Progenitor cell of endocrine pancreas (in vitro differentiated cells): ENCODE measurements around the gene TDRD1. TPM values are rescaled to one million over a fixed set of nuclear protein-coding genes. Genes with fewer than 3 reads are reported as not detected.

ENCODE experiments used
- DNase-seq: peaks from one replicate; pipeline ENCODE4 v3.0.0; 2021; ENCODE audit warnings: low spot score; ENCODE audit not compliant: unreplicated experiment
- H3K27ac Mint-ChIP-seq: 2 replicates; pipeline ENCODE4 v1.8.0; 2021; ENCODE audit warnings: mild to moderate bottlenecking, moderate library complexity, mixed read lengths
- H3K27me3 Mint-ChIP-seq: 2 replicates; pipeline ENCODE4 v1.8.0; 2021; ENCODE audit warnings: mixed read lengths
- H3K36me3 Mint-ChIP-seq: 2 replicates; pipeline ENCODE4 v1.8.0; 2022; ENCODE audit warnings: mixed read lengths; ENCODE audit not compliant: insufficient read depth
- H3K4me1 Mint-ChIP-seq: 2 replicates; pipeline ENCODE4 v1.8.0; 2021; ENCODE audit warnings: low read depth, mixed read lengths
- H3K4me3 Mint-ChIP-seq: 2 replicates; pipeline ENCODE4 v1.8.0; 2021; ENCODE audit warnings: low read depth, mild to moderate bottlenecking, moderate library complexity, mixed read lengths
- H3K9me3 Mint-ChIP-seq: 2 replicates; pipeline ENCODE4 v1.8.0; 2021; ENCODE audit warnings: low read depth, mixed read lengths
- CTCF ChIP-seq: fragments of 200-600 bp; sonication (generic); IDR thresholded peaks from one replicate; pipeline ENCODE4 v1.5.0; 2021; ENCODE audit warnings: antibody characterized with exemption, mild to moderate bottlenecking; ENCODE audit not compliant: unreplicated experiment
- total RNA-seq: library from RNA; stranded (reverse); gene quantifications from 2 replicates; pipeline ENCODE4 v1.2.1, GENCODE V29; 2021

TDRD1 gene
- total RNA-seq, 1 donor from 2014 or later: not detected

DNA sequence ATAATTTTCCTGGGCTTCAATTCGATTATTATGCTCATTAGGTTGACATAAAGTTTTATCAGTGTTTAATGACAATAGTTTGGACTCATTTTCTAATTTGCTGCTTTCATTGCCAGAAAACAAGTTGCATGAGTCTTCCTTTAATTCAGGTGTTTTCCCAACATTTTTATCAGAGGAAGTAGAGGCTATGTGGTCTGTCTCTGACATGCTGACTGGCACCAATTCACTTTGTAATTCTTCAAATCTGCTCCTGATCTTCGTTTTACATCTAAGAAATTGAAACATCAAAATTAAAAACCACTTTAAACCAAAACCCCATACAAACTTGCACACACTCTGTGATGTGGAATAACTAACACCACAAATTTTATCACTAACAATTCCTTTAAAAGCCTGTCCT lies 16.1 kb upstream of the TDRD1 start:
- Mint-ChIP-seq H3K9me3 (no peaks in the 10 kb centered on the region), H3K4me1 (peaks cover 21% of the 10 kb centered on the region), H3K4me3 (no peak overlapping the region), H3K27me3 (no peaks in the 10 kb centered on the region), H3K36me3 (peaks cover 19% of the 10 kb centered on the region), H3K27ac (peak overlapping the region; percentile 65)
- no peak for DNase-seq
- no peak for TF ChIP-seq CTCF

DNA sequence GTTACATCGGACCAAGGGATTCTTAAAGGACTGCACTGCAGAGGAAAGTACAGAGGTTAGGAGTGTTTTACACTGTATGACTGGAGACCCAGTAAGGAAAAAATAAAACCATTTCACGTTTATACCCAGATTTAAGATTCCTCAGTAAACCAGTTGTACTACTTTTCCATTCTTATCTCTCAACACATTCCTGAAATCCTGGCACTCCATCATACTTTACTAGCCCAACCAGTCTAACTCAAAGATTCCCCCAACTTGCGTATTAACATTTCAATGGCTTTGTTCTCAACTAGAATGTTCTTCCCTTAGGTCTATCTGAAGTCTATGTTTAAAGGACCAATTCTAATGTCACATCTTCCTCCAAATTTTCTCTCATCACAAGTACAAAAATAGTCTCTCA lies 13.1 kb upstream of the TDRD1 start:
- H3K4me3 Mint-ChIP-seq: peak overlapping the region; percentile 1
- peaks cover 21% of the 10 kb centered on the region for H3K4me1 Mint-ChIP-seq
- no peaks in the 10 kb centered on the region for H3K27me3 Mint-ChIP-seq
- no peak for DNase-seq
- peaks cover 7% of the 10 kb centered on the region for H3K9me3 Mint-ChIP-seq
- peak overlapping the region; percentile 85 for H3K27ac Mint-ChIP-seq
- H3K36me3 Mint-ChIP-seq: peaks cover 26% of the 10 kb centered on the region
- no peak for TF ChIP-seq CTCF

- no peak for TF ChIP-seq CTCF
- Mint-ChIP-seq H3K9me3 (peaks cover 7% of the 10 kb centered on the region), H3K4me3 (peak overlapping the region; percentile 1), H3K27ac (peak overlapping the region; percentile 85), H3K27me3 (no peaks in the 10 kb centered on the region), H3K4me1 (peaks cover 21% of the 10 kb centered on the region), H3K36me3 (peaks cover 26% of the 10 kb centered on the region)
- DNase-seq: no peak
Measured at GRCh38 chr10:114166494-114166893, 12.7 kb upstream of the TDRD1 start.

GRCh38 chr10:114167985-114168384 lies 11.2 kb upstream of the TDRD1 start:
- Mint-ChIP-seq H3K4me3 (no peak overlapping the region), H3K4me1 (peaks cover 33% of the 10 kb centered on the region), H3K9me3 (peaks cover 7% of the 10 kb centered on the region), H3K27me3 (no peaks in the 10 kb centered on the region), H3K27ac (no peak overlapping the region), H3K36me3 (peaks cover 20% of the 10 kb centered on the region)
- DNase-seq: no peak
- TF ChIP-seq CTCF: no peak

DNA sequence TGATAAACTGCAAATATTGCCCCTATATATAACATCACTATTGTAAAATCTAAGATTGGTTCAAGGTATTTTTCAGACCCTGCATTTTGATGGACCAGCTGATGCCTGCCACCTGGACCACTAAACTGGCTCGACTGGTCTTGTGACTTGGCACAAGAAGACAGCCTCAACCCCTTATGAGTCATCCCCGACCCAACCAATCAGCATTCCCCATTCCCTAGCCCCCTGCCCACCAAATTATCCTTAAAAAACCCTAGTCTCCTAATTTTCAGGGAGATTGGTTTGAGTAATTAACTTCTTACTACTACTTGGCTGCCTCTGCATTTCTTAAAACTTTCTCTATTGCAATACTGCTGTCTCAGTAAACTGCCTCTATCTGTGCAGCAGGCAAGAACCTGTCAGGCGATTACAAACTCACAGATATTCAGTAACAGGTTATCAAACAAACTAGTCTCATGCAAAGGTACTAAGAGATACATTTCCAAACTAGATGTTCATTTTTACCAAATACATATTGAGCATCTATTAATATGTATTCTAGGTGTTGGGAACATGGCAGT lies 10.6 kb upstream of the TDRD1 start:
- no peak for TF ChIP-seq CTCF
- no peak overlapping the region for H3K27ac Mint-ChIP-seq
- H3K9me3 Mint-ChIP-seq: peaks cover 7% of the 10 kb centered on the region
- H3K4me3 Mint-ChIP-seq: no peak overlapping the region
- H3K4me1 Mint-ChIP-seq: peaks cover 32% of the 10 kb centered on the region
- no peak for DNase-seq
- no peaks in the 10 kb centered on the region for H3K27me3 Mint-ChIP-seq
- peaks cover 18% of the 10 kb centered on the region for H3K36me3 Mint-ChIP-seq
